GM12878 (cell line): Measurements from ENCODE around the gene PAX2. TPM values are rescaled to one million over a fixed set of nuclear protein-coding genes. Genes with fewer than 3 reads are reported as not detected.

ENCODE experiments used
- ATAC-seq: fragments of 200-7000 bp; cut with Tn5 transposase; 3 replicates; pipeline ENCODE4 v1.9.1; 2020; ENCODE audit warnings: mild to moderate bottlenecking, moderate library complexity
- BruUV-seq: library from RNA; stranded (reverse); fragments of 400-500 nt; replicated peaks from 2 replicates; lab custom pipeline; 2021; lab: Mats Ljungman, UMichigan
- CTCF ChIA-PET: fragments of 300-600 bp; sonication (Branson Sonifier 250); formaldehyde crosslinking; extraction: SDS; loops from one replicate; lab custom pipeline; 2021; ENCODE audit warnings: inconsistent platforms; lab: Yijun Ruan, JAX
- POLR2A ChIA-PET: fragments of 350-600 bp; formaldehyde crosslinking; extraction: SDS; loops from one replicate; lab custom pipeline; 2021; ENCODE audit warnings: inconsistent platforms; lab: Charles Lee
- RAD21 ChIA-PET: fragments of 300-600 bp; sonication (Branson Sonifier 250); formaldehyde crosslinking; loops from one replicate; lab custom pipeline; 2023; ENCODE audit warnings: antibody characterized with exemption; ENCODE audit not compliant: unreplicated experiment; lab: Charles Lee
- SMC1A ChIA-PET: fragments of 300-600 bp; sonication (Branson Sonifier 250); formaldehyde crosslinking; loops from one replicate; lab custom pipeline; 2023; ENCODE audit not compliant: unreplicated experiment, uncharacterized antibody; lab: Charles Lee
- DNase-seq: peaks from one replicate; pipeline ENCODE4 v3.0.0-alpha.2; 2011; ENCODE audit warnings: low read depth, low spot score
- FAIRE-seq: peaks from 3 replicates; lab custom pipeline; 2011; peaks lifted over from hg19 to GRCh38; lab: Jason Lieb, UNC
- H2AFZ ChIP-seq: 2 replicates; pipeline ENCODE4 v1.6.0; 2011; ENCODE audit warnings: low read depth, low read length, control low read depth; ENCODE audit not compliant: control insufficient read depth
- H3K27ac ChIP-seq: 2 replicates; pipeline ENCODE4 v1.5.1; 2011; ENCODE audit warnings: control low read depth; ENCODE audit not compliant: control insufficient read depth, insufficient read depth
- H3K27me3 ChIP-seq, 2 experiments: replicated peaks in 1 of 2; 2 replicates each; pipeline versions ENCODE4 v1.6.0 to v1.6.1; 2011; ENCODE audit warnings: low read length in 1 of 2; ENCODE audit not compliant: control insufficient read depth in 2 of 2, insufficient read depth in 2 of 2
- H3K36me3 ChIP-seq, 2 experiments: 2 replicates each; pipeline ENCODE4 v1.5.1; 2011; ENCODE audit warnings: low read length in 1 of 2; ENCODE audit not compliant: control insufficient read depth in 2 of 2, insufficient read depth in 2 of 2
- H3K4me1 ChIP-seq: 2 replicates; pipeline ENCODE4 v1.6.1; 2011; ENCODE audit warnings: mild to moderate bottlenecking, low read length, moderate library complexity, mixed read lengths; ENCODE audit not compliant: control insufficient read depth, insufficient read depth
- H3K4me2 ChIP-seq: 2 replicates; pipeline ENCODE4 v1.6.0; 2011; ENCODE audit warnings: control low read depth; ENCODE audit not compliant: control insufficient read depth, insufficient read depth
- H3K4me3 ChIP-seq: fragments of 200-600 bp; sonication (generic); 2 replicates; pipeline ENCODE4 v1.5.1; 2016
- H3K79me2 ChIP-seq: 2 replicates; pipeline ENCODE4 v1.6.0; 2011; ENCODE audit warnings: low read length; ENCODE audit not compliant: control insufficient read depth, insufficient read depth
- H3K9ac ChIP-seq: 2 replicates; pipeline ENCODE4 v1.8.0; 2011; ENCODE audit warnings: low read length, control low read depth, mixed read lengths; ENCODE audit not compliant: control insufficient read depth, insufficient read depth
- H3K9me3 ChIP-seq: replicated peaks from 3 replicates; pipeline ENCODE4 v1.5.1; 2011; ENCODE audit warnings: mild to moderate bottlenecking, low read length; ENCODE audit not compliant: control insufficient read depth, insufficient read depth
- H4K20me1 ChIP-seq: 2 replicates; pipeline ENCODE4 v1.6.0; 2011; ENCODE audit not compliant: control insufficient read depth, insufficient read depth
- FOXK2 ChIP-seq: fragments of 450-650 bp; IDR thresholded peaks from 2 replicates; pipeline ENCODE4 v1.6.1; 2017; ENCODE audit warnings: mild to moderate bottlenecking, moderate library complexity
- IRF4 ChIP-seq: IDR thresholded peaks from 2 replicates; pipeline ENCODE4 v1.6.1; 2011; ENCODE audit warnings: low read depth, low read length
- NR2C2 ChIP-seq: IDR thresholded peaks from 2 replicates; pipeline ENCODE4 v1.6.1; 2011; ENCODE audit warnings: borderline replicate concordance, low read depth; ENCODE audit not compliant: control insufficient read depth, insufficient read length
- POU2F2 ChIP-seq: IDR thresholded peaks from 3 replicates; pipeline ENCODE4 v1.6.1; 2011; ENCODE audit warnings: low read depth, mild to moderate bottlenecking, low read length, borderline replicate concordance
- RUNX3 ChIP-seq: IDR thresholded peaks from 2 replicates; pipeline ENCODE4 v1.6.1; 2012; ENCODE audit warnings: low read length, inconsistent platforms
- SIX5 ChIP-seq: IDR thresholded peaks from 2 replicates; pipeline ENCODE4 v1.6.1; 2011; ENCODE audit warnings: mild to moderate bottlenecking, low read depth, low read length, moderate library complexity; ENCODE audit not compliant: severe bottlenecking
- WGBS: methylation state at CpG from one replicate; pipeline ENCODE4 v1.1.6; 2016; ENCODE audit warnings: low lambda C conversion rate; ENCODE audit not compliant: insufficient replicate concordance, insufficient coverage; ENCODE audit errors: missing lambda C conversion rate; 5-methylcytosine and 5-hydroxymethylcytosine counted together
- in situ Hi-C: fragments of 300-500 bp; cut with MboI; formaldehyde crosslinking; loops from 9 replicates; pipeline ENCODE4 v1.14.3; 2018; ENCODE audit warnings: mixed read lengths
- intact Hi-C: fragments of 100-400 bp; cut with micrococcal nuclease; formaldehyde crosslinking; loops from one replicate; pipeline ENCODE4 v1.14.2; 2022; ENCODE audit not compliant: unreplicated experiment
- polyA plus RNA-seq, 11 experiments: library from polyadenylated mRNA; depleted of rRNA in 4 of 11; unstranded in 6 of 11; stranded (reverse) in 5 of 11; fragments of >200 nt; fragmentation: Nextera tagmentation in 4 of 11; fragmentation: Illumina TruSeq in 1 of 11; extraction: Ambion mirVana in 4 of 11; extraction: Trizol in 1 of 11; gene quantifications; 1 replicate in 1 of 11; 2 replicates in 10 of 11; pipeline versions ENCODE4 v1.2.1 to v1.2.3, GENCODE V29; 2011 to 2016; ENCODE audit warnings: inconsistent platforms in 2 of 11, missing spikeins in 2 of 11, low read depth in 1 of 11
- total RNA-seq, 4 experiments: library from RNA; depleted of rRNA in 3 of 4; stranded (reverse); fragments of >200 nt in 3 of 4; fragmentation: Illumina TruSeq in 1 of 4; extraction: Trizol in 1 of 4; gene quantifications; 2 replicates each; pipeline versions ENCODE4 v1.2.1 to v1.2.3, GENCODE V29; 2013 to 2021
- TF ChIP-seq, protein P1 (sequence below): fragments of 450-650 bp; IDR thresholded peaks from 2 replicates; pipeline ENCODE4 v1.6.1; 2018; ENCODE audit warnings: borderline replicate concordance, mild to moderate bottlenecking; ENCODE audit not compliant: partially characterized antibody
- TF ChIP-seq, protein P2 (sequence below): IDR thresholded peaks from 2 replicates; pipeline ENCODE4 v1.6.1; 2011; ENCODE audit warnings: borderline replicate concordance, low read depth, mild to moderate bottlenecking, moderate library complexity, low read length; ENCODE audit not compliant: insufficient read depth, poor library complexity, severe bottlenecking
- TF ChIP-seq, protein P3 (sequence below): fragments of 450-650 bp; IDR thresholded peaks from 2 replicates; pipeline ENCODE4 v1.6.1; 2017; ENCODE audit warnings: mild to moderate bottlenecking, moderate library complexity

PAX2 gene
- total and polyA plus RNA-seq, 10 of the 15 experiments (the other 5 are each of a cell fraction or from before 2014, with no cell fraction given), result not detected

GRCh38 chr10:100717166-100717565 lies 28.2 kb upstream of the PAX2 start:
- no peaks in the 10 kb centered on the region for H4K20me1 ChIP-seq
- no peak for FAIRE-seq
- ChIA-PET POLR2A (no interaction called here), CTCF (interaction anchor here (1.1 kb wide), 1 partner anchor 26 kb away, joined by 4 read pairs; no protein-coding TSS in a partner anchor), SMC1A (no interaction called here), RAD21 (no interaction called here)
- no peaks in the 10 kb centered on the region for H3K36me3 ChIP-seq
- H3K9me3 ChIP-seq, result no peaks in the 10 kb centered on the region
- no TSS peak for BruUV-seq
- no peaks in the 10 kb centered on the region for H3K79me2 ChIP-seq
- no peak for DNase-seq
- H3K4me2 ChIP-seq, result no peak overlapping the region
- no peaks in the 10 kb centered on the region for H3K4me1 ChIP-seq
- no peak overlapping the region for H2AFZ ChIP-seq
- in situ Hi-C loops, result no loop called here
- no peak overlapping the region for H3K27ac ChIP-seq
- H3K9ac ChIP-seq, result no peak overlapping the region
- ATAC-seq, result no peak
- H3K27me3 ChIP-seq, result peaks cover 17 to 18% of the 10 kb centered on the region in 2 experiments
- TF ChIP-seq NR2C2 (no peak), IRF4 (no peak), RUNX3 (no peak)
- TF ChIP-seq, all 136 proteins: peak for 0
- intact Hi-C loops, result no loop called here
- H3K4me3 ChIP-seq, result no peak overlapping the region

GRCh38 chr10:100718197-100718742 lies 27.1 kb upstream of the PAX2 start:
- Histone ChIP-seq H3K4me3 (no peak overlapping the region), H3K79me2 (no peaks in the 10 kb centered on the region), H3K9ac (no peak overlapping the region), H4K20me1 (no peaks in the 10 kb centered on the region), H3K4me2 (no peak overlapping the region), H3K9me3 (no peaks in the 10 kb centered on the region), H3K36me3 (no peaks in the 10 kb centered on the region), H2AFZ (no peak overlapping the region), H3K4me1 (no peaks in the 10 kb centered on the region), H3K27me3 (peaks cover 13 to 16% of the 10 kb centered on the region in 2 experiments), H3K27ac (no peak overlapping the region)
- WGBS, result 0% methylated on average over 1 of the region's 1 CpG
- RAD21 ChIA-PET, result no interaction called here
- SMC1A ChIA-PET, result no interaction called here
- FAIRE-seq, result no peak
- CTCF ChIA-PET, result no interaction called here
- POLR2A ChIA-PET, result no interaction called here
- no peak for DNase-seq
- in situ Hi-C loops, result no loop called here
- ATAC-seq, result no peak
- BruUV-seq, result no TSS peak
- intact Hi-C loops, result no loop called here
- TF ChIP-seq, protein P1, sequence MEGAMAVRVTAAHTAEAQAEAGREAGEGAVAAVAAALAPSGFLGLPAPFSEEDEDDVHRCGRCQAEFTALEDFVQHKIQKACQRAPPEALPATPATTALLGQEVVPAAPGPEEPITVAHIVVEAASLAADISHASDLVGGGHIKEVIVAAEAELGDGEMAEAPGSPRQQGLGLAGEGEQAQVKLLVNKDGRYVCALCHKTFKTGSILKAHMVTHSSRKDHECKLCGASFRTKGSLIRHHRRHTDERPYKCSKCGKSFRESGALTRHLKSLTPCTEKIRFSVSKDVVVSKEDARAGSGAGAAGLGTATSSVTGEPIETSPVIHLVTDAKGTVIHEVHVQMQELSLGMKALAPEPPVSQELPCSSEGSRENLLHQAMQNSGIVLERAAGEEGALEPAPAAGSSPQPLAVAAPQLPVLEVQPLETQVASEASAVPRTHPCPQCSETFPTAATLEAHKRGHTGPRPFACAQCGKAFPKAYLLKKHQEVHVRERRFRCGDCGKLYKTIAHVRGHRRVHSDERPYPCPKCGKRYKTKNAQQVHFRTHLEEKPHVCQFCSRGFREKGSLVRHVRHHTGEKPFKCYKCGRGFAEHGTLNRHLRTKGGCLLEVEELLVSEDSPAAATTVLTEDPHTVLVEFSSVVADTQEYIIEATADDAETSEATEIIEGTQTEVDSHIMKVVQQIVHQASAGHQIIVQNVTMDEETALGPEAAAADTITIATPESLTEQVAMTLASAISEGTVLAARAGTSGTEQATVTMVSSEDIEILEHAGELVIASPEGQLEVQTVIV, result no peak
- TF ChIP-seq NR2C2 (no peak), FOXK2 (no peak), SIX5 (no peak), POU2F2 (no peak)
- TF ChIP-seq, protein P2, sequence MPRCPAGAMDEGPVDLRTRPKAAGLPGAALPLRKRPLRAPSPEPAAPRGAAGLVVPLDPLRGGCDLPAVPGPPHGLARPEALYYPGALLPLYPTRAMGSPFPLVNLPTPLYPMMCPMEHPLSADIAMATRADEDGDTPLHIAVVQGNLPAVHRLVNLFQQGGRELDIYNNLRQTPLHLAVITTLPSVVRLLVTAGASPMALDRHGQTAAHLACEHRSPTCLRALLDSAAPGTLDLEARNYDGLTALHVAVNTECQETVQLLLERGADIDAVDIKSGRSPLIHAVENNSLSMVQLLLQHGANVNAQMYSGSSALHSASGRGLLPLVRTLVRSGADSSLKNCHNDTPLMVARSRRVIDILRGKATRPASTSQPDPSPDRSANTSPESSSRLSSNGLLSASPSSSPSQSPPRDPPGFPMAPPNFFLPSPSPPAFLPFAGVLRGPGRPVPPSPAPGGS, result no peak
- TF ChIP-seq, protein P3, sequence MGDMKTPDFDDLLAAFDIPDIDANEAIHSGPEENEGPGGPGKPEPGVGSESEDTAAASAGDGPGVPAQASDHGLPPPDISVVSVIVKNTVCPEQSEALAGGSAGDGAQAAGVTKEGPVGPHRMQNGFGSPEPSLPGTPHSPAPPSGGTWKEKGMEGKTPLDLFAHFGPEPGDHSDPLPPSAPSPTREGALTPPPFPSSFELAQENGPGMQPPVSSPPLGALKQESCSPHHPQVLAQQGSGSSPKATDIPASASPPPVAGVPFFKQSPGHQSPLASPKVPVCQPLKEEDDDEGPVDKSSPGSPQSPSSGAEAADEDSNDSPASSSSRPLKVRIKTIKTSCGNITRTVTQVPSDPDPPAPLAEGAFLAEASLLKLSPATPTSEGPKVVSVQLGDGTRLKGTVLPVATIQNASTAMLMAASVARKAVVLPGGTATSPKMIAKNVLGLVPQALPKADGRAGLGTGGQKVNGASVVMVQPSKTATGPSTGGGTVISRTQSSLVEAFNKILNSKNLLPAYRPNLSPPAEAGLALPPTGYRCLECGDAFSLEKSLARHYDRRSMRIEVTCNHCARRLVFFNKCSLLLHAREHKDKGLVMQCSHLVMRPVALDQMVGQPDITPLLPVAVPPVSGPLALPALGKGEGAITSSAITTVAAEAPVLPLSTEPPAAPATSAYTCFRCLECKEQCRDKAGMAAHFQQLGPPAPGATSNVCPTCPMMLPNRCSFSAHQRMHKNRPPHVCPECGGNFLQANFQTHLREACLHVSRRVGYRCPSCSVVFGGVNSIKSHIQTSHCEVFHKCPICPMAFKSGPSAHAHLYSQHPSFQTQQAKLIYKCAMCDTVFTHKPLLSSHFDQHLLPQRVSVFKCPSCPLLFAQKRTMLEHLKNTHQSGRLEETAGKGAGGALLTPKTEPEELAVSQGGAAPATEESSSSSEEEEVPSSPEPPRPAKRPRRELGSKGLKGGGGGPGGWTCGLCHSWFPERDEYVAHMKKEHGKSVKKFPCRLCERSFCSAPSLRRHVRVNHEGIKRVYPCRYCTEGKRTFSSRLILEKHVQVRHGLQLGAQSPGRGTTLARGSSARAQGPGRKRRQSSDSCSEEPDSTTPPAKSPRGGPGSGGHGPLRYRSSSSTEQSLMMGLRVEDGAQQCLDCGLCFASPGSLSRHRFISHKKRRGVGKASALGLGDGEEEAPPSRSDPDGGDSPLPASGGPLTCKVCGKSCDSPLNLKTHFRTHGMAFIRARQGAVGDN, result no peak
